Activated naive CD4-positive, alpha-beta T cell treated with anti-CD3 and anti-CD28 coated beads for 36 hours (primary cell): ENCODE results near the gene TKT. TPM values are rescaled to one million over a fixed set of nuclear protein-coding genes. Genes with fewer than 3 reads are reported as not detected.

Experiments used
- CTCF ChIA-PET: fragments of 350-600 bp; sonication (Branson Sonifier 250); formaldehyde crosslinking; loops from one replicate; lab custom pipeline; 2021; ENCODE audit warnings: antibody characterized with exemption; lab: Charles Lee
- DNase-seq: peaks from one replicate; pipeline ENCODE4 v3.0.0-alpha.2; 2020
- H3K27ac Mint-ChIP-seq: one replicate; pipeline ENCODE4 v1.8.0; 2021; ENCODE audit warnings: mild to moderate bottlenecking, mixed read lengths
- H3K27me3 Mint-ChIP-seq: one replicate; pipeline ENCODE4 v1.8.0; 2021; ENCODE audit warnings: low read depth, mixed read lengths
- H3K36me3 Mint-ChIP-seq: one replicate; pipeline ENCODE4 v1.8.0; 2021; ENCODE audit warnings: low read depth, mixed read lengths
- H3K4me1 Mint-ChIP-seq: one replicate; pipeline ENCODE4 v1.8.0; 2021; ENCODE audit warnings: low read depth, mixed read lengths
- H3K4me3 Mint-ChIP-seq: one replicate; pipeline ENCODE4 v1.8.0; 2021; ENCODE audit warnings: mild to moderate bottlenecking, moderate library complexity, mixed read lengths
- H3K9me3 Mint-ChIP-seq: one replicate; pipeline ENCODE4 v1.8.0; 2021; ENCODE audit warnings: mixed read lengths
- intact Hi-C: fragments of 100-400 bp; cut with micrococcal nuclease; formaldehyde crosslinking; loops from one replicate; pipeline ENCODE4 v1.15.1; 2023
- total RNA-seq, 2 experiments: library from RNA; stranded (reverse); gene quantifications; one replicate each; pipeline ENCODE4 v1.2.3, GENCODE V29; 2021

TKT gene
- total RNA-seq, 2 experiments from 2014 or later, result 316 to 322 TPM

GRCh38 chr3:53226841-53227407 lies 28.9 kb downstream of the TKT start:
- Mint-ChIP-seq H3K9me3 (no peaks in the 10 kb centered on the region), H3K27ac (no peak overlapping the region), H3K4me3 (no peak overlapping the region), H3K27me3 (no peaks in the 10 kb centered on the region), H3K4me1 (no peaks in the 10 kb centered on the region), H3K36me3 (peaks cover 23% of the 10 kb centered on the region)
- no peak for DNase-seq
- CTCF ChIA-PET, result no interaction called here
- intact Hi-C loops, result no loop called here

DNA sequence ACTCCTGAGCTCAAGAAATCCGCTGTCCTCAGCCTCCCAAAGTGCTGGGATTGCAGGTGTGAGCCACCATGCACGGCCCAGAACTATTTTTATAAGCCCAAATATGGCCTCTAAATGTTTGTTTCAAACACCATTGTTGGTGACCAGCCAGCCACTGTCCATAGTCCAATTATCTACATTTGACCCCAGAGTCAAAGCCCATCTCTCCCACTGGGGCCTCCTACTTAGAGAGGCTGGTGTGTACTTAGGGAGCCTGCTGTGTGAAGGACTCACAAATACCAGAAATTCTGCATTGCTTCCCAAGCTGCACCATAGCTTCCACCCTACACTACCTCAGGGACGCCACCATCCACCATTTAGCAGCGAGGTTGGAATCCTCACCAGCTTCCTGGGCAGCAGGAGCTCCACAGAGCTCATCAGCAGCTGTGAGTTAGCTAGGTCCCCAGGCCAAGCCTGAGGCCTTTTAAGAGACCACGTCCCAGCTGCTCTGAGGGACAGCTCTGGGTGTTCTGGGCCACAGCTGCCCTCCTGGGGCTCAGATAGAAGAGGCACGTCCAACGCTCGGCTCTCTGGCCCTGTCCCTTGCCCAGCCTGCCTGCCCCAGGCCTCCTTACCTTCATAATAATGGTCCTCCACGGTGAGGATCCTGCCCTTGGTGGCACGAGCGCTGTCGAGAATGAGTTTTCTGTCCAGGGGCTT lies 29.5 kb downstream of the TKT start:
- Mint-ChIP-seq H3K4me3 (no peak overlapping the region), H3K27me3 (no peaks in the 10 kb centered on the region), H3K27ac (no peak overlapping the region), H3K9me3 (no peaks in the 10 kb centered on the region), H3K36me3 (peaks cover 23% of the 10 kb centered on the region), H3K4me1 (no peaks in the 10 kb centered on the region)
- intact Hi-C loops, result no loop called here
- DNase-seq, result no peak
- CTCF ChIA-PET, result no interaction called here

GRCh38 chr3:53225651-53226050 lies 30.2 kb downstream of the TKT start:
- no peaks in the 10 kb centered on the region for H3K27me3 Mint-ChIP-seq
- peaks cover 23% of the 10 kb centered on the region for H3K36me3 Mint-ChIP-seq
- H3K4me1 Mint-ChIP-seq, result no peaks in the 10 kb centered on the region
- CTCF ChIA-PET, result interaction anchor here (1.1 kb wide), 1 partner anchor 11 kb away, joined by 3 read pairs; no protein-coding TSS in a partner anchor
- H3K27ac Mint-ChIP-seq, result no peak overlapping the region
- intact Hi-C loops, result no loop called here
- H3K9me3 Mint-ChIP-seq, result no peaks in the 10 kb centered on the region
- DNase-seq, result no peak
- no peak overlapping the region for H3K4me3 Mint-ChIP-seq

- DNase-seq, result no peak
- Mint-ChIP-seq H3K9me3 (no peaks in the 10 kb centered on the region), H3K27ac (no peak overlapping the region), H3K4me1 (no peaks in the 10 kb centered on the region), H3K36me3 (peaks cover 21% of the 10 kb centered on the region), H3K4me3 (no peak overlapping the region), H3K27me3 (no peaks in the 10 kb centered on the region)
- CTCF ChIA-PET, result interaction anchor here (0.8 to 1.1 kb wide), 2 partner anchors 11 to 29 kb away, joined by 3 read pairs; no protein-coding TSS in a partner anchor
- intact Hi-C loops, result no loop called here
Measured at GRCh38 chr3:53225181-53225580, 30.6 kb downstream of the TKT start.

DNA sequence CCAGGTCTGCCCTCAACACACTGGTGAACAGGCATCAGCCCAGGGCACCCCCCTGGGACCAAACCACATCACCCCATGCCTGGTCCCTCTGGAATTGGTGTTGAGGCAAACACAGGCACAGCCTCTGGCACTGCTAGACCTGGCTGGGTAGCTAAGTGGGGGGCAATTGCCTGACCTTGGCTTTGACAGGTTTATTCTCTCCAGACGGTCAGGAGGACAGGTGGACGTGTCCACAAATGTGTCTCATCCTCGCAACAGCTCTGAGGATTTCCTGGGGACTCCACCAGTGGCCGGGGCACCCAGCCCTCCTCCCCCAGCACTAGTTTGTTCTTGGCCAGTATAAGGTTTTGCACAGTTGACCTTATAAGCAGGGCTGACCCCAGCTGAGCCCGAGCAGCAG lies 31.3 kb downstream of the TKT start:
- Mint-ChIP-seq H3K4me1 (peaks cover 1% of the 10 kb centered on the region), H3K4me3 (no peak overlapping the region), H3K9me3 (no peaks in the 10 kb centered on the region), H3K27me3 (no peaks in the 10 kb centered on the region), H3K36me3 (peaks cover 20% of the 10 kb centered on the region), H3K27ac (no peak overlapping the region)
- CTCF ChIA-PET, result interaction anchor here (0.8 to 1.1 kb wide), 2 partner anchors 12 to 28 kb away, joined by 3 read pairs; no protein-coding TSS in a partner anchor
- intact Hi-C loops, result loop anchor here (5.0 kb wide), 1 partner anchor 73 kb away; no protein-coding TSS in a partner anchor
- DNase-seq, result no peak

- intact Hi-C loops, result loop anchor here (5.0 kb wide), 1 partner anchor 73 kb away; no protein-coding TSS in a partner anchor
- no peak for DNase-seq
- peaks cover 1% of the 10 kb centered on the region for H3K4me1 Mint-ChIP-seq
- H3K36me3 Mint-ChIP-seq, result peaks cover 16% of the 10 kb centered on the region
- H3K9me3 Mint-ChIP-seq, result no peaks in the 10 kb centered on the region
- CTCF ChIA-PET, result interaction anchor here (0.5 kb wide), 1 partner anchor 65 kb away, joined by 7 read pairs; no protein-coding TSS in a partner anchor
- no peaks in the 10 kb centered on the region for H3K27me3 Mint-ChIP-seq
- no peak overlapping the region for H3K27ac Mint-ChIP-seq
- H3K4me3 Mint-ChIP-seq, result no peak overlapping the region
Measured at GRCh38 chr3:53224026-53224425, 31.8 kb downstream of the TKT start.

GRCh38 chr3:53223541-53223966 lies 32.3 kb downstream of the TKT start:
- Mint-ChIP-seq H3K27ac (no peak overlapping the region), H3K4me3 (no peak overlapping the region), H3K4me1 (peaks cover 1% of the 10 kb centered on the region), H3K9me3 (no peaks in the 10 kb centered on the region), H3K27me3 (no peaks in the 10 kb centered on the region), H3K36me3 (peaks cover 13% of the 10 kb centered on the region)
- intact Hi-C loops, result loop anchor here (5.0 kb wide), 1 partner anchor 74 kb away; no protein-coding TSS in a partner anchor
- DNase-seq, result no peak
- CTCF ChIA-PET, result interaction anchor here (0.6 kb wide), 1 partner anchor 459 kb away, joined by 5 read pairs; no protein-coding TSS in a partner anchor

DNA sequence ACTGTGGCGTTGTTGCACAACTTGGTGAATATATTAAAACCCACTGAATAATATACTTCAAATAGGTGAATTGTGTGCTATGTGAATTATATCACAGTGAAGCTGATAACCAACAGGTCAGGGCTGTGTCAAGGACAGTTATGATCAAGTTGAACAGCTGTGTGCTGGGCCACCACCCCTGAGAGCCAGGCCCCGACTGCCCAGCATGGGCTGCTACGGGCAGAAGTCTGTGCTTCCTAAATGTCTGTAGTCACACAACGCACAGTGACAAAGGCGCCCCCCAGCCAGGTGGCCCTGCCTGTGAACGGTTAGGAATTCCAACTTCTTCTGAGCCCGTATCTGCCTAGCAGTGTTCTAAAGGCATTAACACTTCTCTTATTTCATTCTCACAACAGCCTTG lies 32.8 kb downstream of the TKT start:
- CTCF ChIA-PET, result interaction anchor here (0.6 to 1.4 kb wide), 2 partner anchors 27 to 459 kb away, joined by 5 read pairs; no protein-coding TSS in a partner anchor
- intact Hi-C loops, result loop anchor here (5.0 kb wide), 1 partner anchor 74 kb away; no protein-coding TSS in a partner anchor
- no peaks in the 10 kb centered on the region for H3K9me3 Mint-ChIP-seq

GRCh38 chr3:53222183-53222901 lies 33.5 kb downstream of the TKT start:
- intact Hi-C loops, result loop anchor here (5.0 kb wide), 1 partner anchor 75 kb away; no protein-coding TSS in a partner anchor
- DNase-seq, result no peak
- no peak overlapping the region for H3K27ac Mint-ChIP-seq
- H3K4me3 Mint-ChIP-seq, result no peak overlapping the region
- no peaks in the 10 kb centered on the region for H3K27me3 Mint-ChIP-seq
- peaks cover 1% of the 10 kb centered on the region for H3K4me1 Mint-ChIP-seq
- no peaks in the 10 kb centered on the region for H3K9me3 Mint-ChIP-seq
- peaks cover 9% of the 10 kb centered on the region for H3K36me3 Mint-ChIP-seq
- CTCF ChIA-PET, result interaction anchor here (1.3 to 1.4 kb wide), 2 partner anchors 12 to 26 kb away, joined by 5 to 6 read pairs; no protein-coding TSS in a partner anchor

More for the DNA sequence above, 32.8 kb downstream of the TKT start:
- no peaks in the 10 kb centered on the region for H3K27me3 Mint-ChIP-seq
- peaks cover 12% of the 10 kb centered on the region for H3K36me3 Mint-ChIP-seq
- DNase-seq, result no peak
- H3K27ac Mint-ChIP-seq, result no peak overlapping the region
- H3K4me3 Mint-ChIP-seq, result no peak overlapping the region
- peaks cover 1% of the 10 kb centered on the region for H3K4me1 Mint-ChIP-seq

DNA sequence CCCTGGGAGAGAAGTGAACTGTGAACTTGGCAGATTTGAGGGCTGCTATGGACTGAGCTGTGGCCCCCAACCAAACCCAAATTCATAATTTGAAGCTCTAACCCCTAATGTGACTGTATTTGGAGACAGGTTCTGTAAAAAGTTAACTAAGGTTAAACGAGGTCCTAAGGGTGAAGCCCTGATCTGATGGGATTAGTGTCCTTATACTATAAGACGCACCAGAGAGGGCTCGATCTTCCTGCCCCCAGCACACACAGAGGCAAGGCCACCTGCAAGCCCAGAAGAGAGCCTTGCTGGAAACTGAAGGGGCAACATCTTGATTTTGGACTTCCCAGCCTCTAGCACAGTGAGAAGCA lies 34.0 kb downstream of the TKT start:
- CTCF ChIA-PET, result interaction anchor here (0.9 to 2.0 kb wide), 4 partner anchors 9 to 29 kb away, joined by 3 to 9 read pairs (median 6); no protein-coding TSS in a partner anchor
- intact Hi-C loops, result loop anchor here (2.0 to 5.0 kb wide), 2 partner anchors 35 to 75 kb away; partner anchors contain the start of gene TKT
- no peaks in the 10 kb centered on the region for H3K27me3 Mint-ChIP-seq
- H3K36me3 Mint-ChIP-seq, result peaks cover 7% of the 10 kb centered on the region
- H3K27ac Mint-ChIP-seq, result no peak overlapping the region
- H3K4me1 Mint-ChIP-seq, result peaks cover 1% of the 10 kb centered on the region
- no peak for DNase-seq
- H3K4me3 Mint-ChIP-seq, result no peak overlapping the region
- no peaks in the 10 kb centered on the region for H3K9me3 Mint-ChIP-seq

- CTCF ChIA-PET, result interaction anchor here (0.7 to 2.0 kb wide), 5 partner anchors 10 to 135 kb away, joined by 3 to 9 read pairs (median 5); no protein-coding TSS in a partner anchor
- intact Hi-C loops, result loop anchor here (2.0 to 5.0 kb wide), 2 partner anchors 35 to 76 kb away; partner anchors contain the start of gene TKT
- H3K27me3 Mint-ChIP-seq, result no peaks in the 10 kb centered on the region
Measured at GRCh38 chr3:53221345-53221744, 34.5 kb downstream of the TKT start.

More at GRCh38 chr3:53221345-53221744, 34.5 kb downstream of the TKT start:
- H3K9me3 Mint-ChIP-seq, result no peaks in the 10 kb centered on the region
- H3K4me1 Mint-ChIP-seq, result peaks cover 1% of the 10 kb centered on the region
- H3K27ac Mint-ChIP-seq, result no peak overlapping the region
- H3K4me3 Mint-ChIP-seq, result no peak overlapping the region
- DNase-seq, result no peak
- peaks cover 6% of the 10 kb centered on the region for H3K36me3 Mint-ChIP-seq
